Esophagus muscularis mucosa (tissue), 3 donors: Measurements from ENCODE around the gene SPATA24.

Source experiments
- POLR2A ChIP-seq: fragments of 450-650 bp; IDR thresholded peaks from one replicate; pipeline ENCODE4 v1.6.1; 2017; ENCODE audit warnings: antibody characterized with exemption, moderate library complexity, mild to moderate bottlenecking, low read depth
- POLR2AphosphoS5 ChIP-seq, 2 donors: sonication (generic); formaldehyde crosslinking; IDR thresholded peaks; one replicate each; pipeline ENCODE4 v1.6.1; 2017; ENCODE audit warnings: antibody characterized with exemption in 2 of 2
- TF ChIP-seq, protein P1 (sequence below), 3 experiments: fragments of 200-600 bp in 2 of 3; fragments of 450-650 bp in 1 of 3; sonication (generic) in 2 of 3; IDR thresholded peaks; one replicate each; pipeline ENCODE4 v1.5.1; 2017 to 2019; ENCODE audit warnings: antibody characterized with exemption in 3 of 3, mild to moderate bottlenecking in 2 of 3, moderate library complexity in 1 of 3

DNA sequence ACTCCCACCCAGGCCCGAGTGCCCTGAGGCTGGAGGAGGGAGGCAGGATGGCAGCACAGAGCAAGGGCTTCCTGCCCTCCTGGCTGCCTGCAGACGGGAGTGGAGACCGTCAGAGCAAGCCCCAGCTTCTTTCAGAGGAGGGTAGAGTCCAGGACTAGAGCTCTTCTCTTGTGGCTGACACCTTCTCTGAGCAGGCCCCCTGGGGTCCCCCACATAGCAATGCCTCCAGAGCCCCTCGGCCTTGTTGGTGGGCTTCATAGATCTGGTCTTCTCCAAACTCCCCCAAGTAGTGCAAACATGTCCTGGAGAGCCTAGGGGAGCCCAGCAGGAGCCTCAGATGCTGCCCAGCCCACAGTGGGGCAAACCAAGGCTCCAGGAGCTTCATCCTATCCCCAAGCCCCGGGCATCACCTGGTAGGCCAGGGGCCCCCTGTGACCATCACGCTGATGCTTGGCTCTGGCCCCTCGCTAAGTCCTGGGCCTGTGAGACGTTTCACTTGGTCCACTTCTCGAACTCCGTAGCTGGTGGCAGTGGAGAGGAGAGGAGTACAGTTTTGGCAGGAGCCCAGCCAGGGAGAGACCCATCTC lies 16.2 kb downstream of the SPATA24 start:
- TF ChIP-seq, protein P1, sequence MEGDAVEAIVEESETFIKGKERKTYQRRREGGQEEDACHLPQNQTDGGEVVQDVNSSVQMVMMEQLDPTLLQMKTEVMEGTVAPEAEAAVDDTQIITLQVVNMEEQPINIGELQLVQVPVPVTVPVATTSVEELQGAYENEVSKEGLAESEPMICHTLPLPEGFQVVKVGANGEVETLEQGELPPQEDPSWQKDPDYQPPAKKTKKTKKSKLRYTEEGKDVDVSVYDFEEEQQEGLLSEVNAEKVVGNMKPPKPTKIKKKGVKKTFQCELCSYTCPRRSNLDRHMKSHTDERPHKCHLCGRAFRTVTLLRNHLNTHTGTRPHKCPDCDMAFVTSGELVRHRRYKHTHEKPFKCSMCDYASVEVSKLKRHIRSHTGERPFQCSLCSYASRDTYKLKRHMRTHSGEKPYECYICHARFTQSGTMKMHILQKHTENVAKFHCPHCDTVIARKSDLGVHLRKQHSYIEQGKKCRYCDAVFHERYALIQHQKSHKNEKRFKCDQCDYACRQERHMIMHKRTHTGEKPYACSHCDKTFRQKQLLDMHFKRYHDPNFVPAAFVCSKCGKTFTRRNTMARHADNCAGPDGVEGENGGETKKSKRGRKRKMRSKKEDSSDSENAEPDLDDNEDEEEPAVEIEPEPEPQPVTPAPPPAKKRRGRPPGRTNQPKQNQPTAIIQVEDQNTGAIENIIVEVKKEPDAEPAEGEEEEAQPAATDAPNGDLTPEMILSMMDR (IDR thresholded peaks at IDR 0.05), result no peak
- TF ChIP-seq POLR2AphosphoS5 (IDR thresholded peaks at IDR 0.05) (no peak), POLR2A (no peak)
